Esophagus squamous epithelium (tissue), 4 donors: ENCODE measurements around the gene STK24.

ENCODE experiments used
- CTCF ChIP-seq, 6 experiments: fragments of 450-650 bp in 4 of 6; fragments of 200-600 bp in 2 of 6; sonication (generic) in 2 of 6; IDR thresholded peaks; one replicate each; pipeline ENCODE4 v1.5.1; 2016 to 2019; ENCODE audit warnings: antibody characterized with exemption in 6 of 6, mild to moderate bottlenecking in 4 of 6, moderate library complexity in 4 of 6
- POLR2A ChIP-seq, 4 donors: fragments of 450-650 bp; IDR thresholded peaks; one replicate each; pipeline ENCODE4 v1.6.1; 2017; ENCODE audit warnings: antibody characterized with exemption in 4 of 4, mild to moderate bottlenecking in 4 of 4, moderate library complexity in 3 of 4

DNA sequence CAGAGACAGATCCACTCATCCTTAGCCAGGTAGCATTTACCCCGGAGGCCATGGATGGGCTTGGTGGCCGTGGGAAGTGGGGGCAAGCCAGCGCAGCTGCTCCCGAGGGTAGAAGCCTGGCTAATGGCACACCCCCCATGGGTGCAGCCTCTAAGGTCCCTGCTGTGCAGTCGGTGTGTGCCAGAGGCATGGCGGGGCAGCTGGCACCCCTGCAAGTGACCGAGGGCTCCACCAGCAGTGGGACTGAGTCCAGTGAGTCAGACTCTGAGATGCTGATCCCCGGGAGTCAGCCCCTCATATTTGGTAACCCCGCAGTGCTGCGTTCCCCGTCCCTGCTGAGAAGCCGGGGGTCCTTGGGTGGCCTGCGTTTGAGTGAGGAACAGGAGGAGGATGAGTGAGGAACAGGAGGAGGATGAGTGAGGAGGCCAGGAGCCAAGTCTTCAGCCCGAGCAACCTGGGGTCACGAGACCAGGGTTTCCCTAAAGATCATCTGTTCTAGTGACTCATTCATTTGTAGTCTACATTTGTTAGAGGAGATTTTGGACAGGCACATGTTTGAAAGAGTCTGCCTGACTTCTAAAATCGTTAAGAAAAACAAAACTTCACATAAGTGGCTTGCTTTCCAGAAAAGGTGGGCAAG is 180.7 kb downstream of the STK24 start:
- TF ChIP-seq CTCF (IDR thresholded peaks at IDR 0.05), result no peak
- TF ChIP-seq POLR2A (IDR thresholded peaks at IDR 0.05), result no peak
